SK-N-SH treated with all-trans-retinoic acid at 6 μM for 48 hours (cell line): ENCODE measurements around the gene HDAC5.

ENCODE experiments used
- ATAC-seq: fragments of 200-7000 bp; cut with Tn5 transposase; 3 replicates; pipeline ENCODE4 v1.9.1; 2020; ENCODE audit warnings: mild to moderate bottlenecking, moderate library complexity
- ARNTL ChIP-seq: fragments of 450-650 bp; formaldehyde crosslinking; IDR thresholded peaks from 2 replicates; pipeline ENCODE4 v1.5.0; 2020; ENCODE audit warnings: low read depth, mild to moderate bottlenecking, moderate library complexity, borderline replicate concordance
- BACH2 ChIP-seq: fragments of 250-450 bp; sonication (Bioruptor Pico); IDR thresholded peaks from 2 replicates; pipeline ENCODE4 v1.9.0; 2021; ENCODE audit warnings: mild to moderate bottlenecking, borderline replicate concordance
- CSDC2 ChIP-seq: fragments of 250-450 bp; sonication (Bioruptor Pico); IDR thresholded peaks from 2 replicates; pipeline ENCODE4 v1.5.0; 2020; ENCODE audit warnings: mild to moderate bottlenecking, moderate library complexity
- ESRRG ChIP-seq: fragments of 250-450 bp; sonication (Bioruptor Pico); IDR thresholded peaks from 2 replicates; pipeline ENCODE4 v1.6.1; 2021; ENCODE audit warnings: mild to moderate bottlenecking
- GLIS3 ChIP-seq: fragments of 250-450 bp; sonication (Bioruptor Pico); IDR thresholded peaks from 2 replicates; pipeline ENCODE4 v1.5.0; 2020; ENCODE audit warnings: mild to moderate bottlenecking, moderate library complexity
- ISL1 ChIP-seq: fragments of 250-450 bp; sonication (Bioruptor Pico); IDR thresholded peaks from 2 replicates; pipeline ENCODE4 v2.1.2; 2022; ENCODE audit warnings: mild to moderate bottlenecking, moderate library complexity
- OSR1 ChIP-seq: fragments of 250-450 bp; sonication (Bioruptor Pico); IDR thresholded peaks from 2 replicates; pipeline ENCODE4 v1.8.0; 2022; ENCODE audit warnings: moderate library complexity, mild to moderate bottlenecking, inconsistent platforms
- PPARA ChIP-seq: fragments of 250-450 bp; sonication (Bioruptor Pico); IDR thresholded peaks from 2 replicates; pipeline ENCODE4 v1.5.0; 2020; ENCODE audit warnings: mild to moderate bottlenecking, borderline replicate concordance
- RARB ChIP-seq: fragments of 250-450 bp; sonication (Bioruptor Pico); IDR thresholded peaks from 2 replicates; pipeline ENCODE4 v1.8.0; 2021; ENCODE audit warnings: mild to moderate bottlenecking, moderate library complexity
- TCF4 ChIP-seq: fragments of 250-450 bp; sonication (Bioruptor Pico); IDR thresholded peaks from 2 replicates; pipeline ENCODE4 v1.8.0; 2021; ENCODE audit warnings: mild to moderate bottlenecking, moderate library complexity, borderline replicate concordance
- TOX ChIP-seq: fragments of 250-450 bp; sonication (Bioruptor Pico); IDR thresholded peaks from 2 replicates; pipeline ENCODE4 v1.8.0; 2021; ENCODE audit warnings: mild to moderate bottlenecking, moderate library complexity, borderline replicate concordance
- ZFP3 ChIP-seq: fragments of 250-450 bp; sonication (Bioruptor Pico); IDR thresholded peaks from 2 replicates; pipeline ENCODE4 v1.5.0; 2020; ENCODE audit warnings: mild to moderate bottlenecking, moderate library complexity
- ZFP30 ChIP-seq: fragments of 450-650 bp; formaldehyde crosslinking; IDR thresholded peaks from 2 replicates; pipeline ENCODE4 v1.5.0; 2022; ENCODE audit warnings: mild to moderate bottlenecking, moderate library complexity
- ZNF565 ChIP-seq: fragments of 450-650 bp; formaldehyde crosslinking; conservative IDR thresholded peaks from 2 replicates; pipeline ENCODE4 v1.5.0; 2020; ENCODE audit warnings: low read depth, mild to moderate bottlenecking, moderate library complexity
- ZNF70 ChIP-seq: fragments of 450-650 bp; formaldehyde crosslinking; IDR thresholded peaks from 2 replicates; pipeline ENCODE4 v1.5.0; 2020; ENCODE audit warnings: mild to moderate bottlenecking, moderate library complexity
- ZNF8 ChIP-seq: fragments of 450-650 bp; formaldehyde crosslinking; IDR thresholded peaks from 2 replicates; pipeline ENCODE4 v1.5.0; 2020; ENCODE audit warnings: mild to moderate bottlenecking, moderate library complexity
- TF ChIP-seq, protein P1 (sequence below): fragments of 250-450 bp; sonication (Bioruptor Pico); IDR thresholded peaks from 2 replicates; pipeline ENCODE4 v1.5.0; 2020; ENCODE audit warnings: mild to moderate bottlenecking, moderate library complexity
- TF ChIP-seq, protein P2 (sequence below): fragments of 250-450 bp; sonication (Bioruptor Pico); IDR thresholded peaks from 2 replicates; pipeline ENCODE4 v1.5.1; 2021; ENCODE audit warnings: mild to moderate bottlenecking, moderate library complexity
- TF ChIP-seq, protein P3 (sequence below): fragments of 250-450 bp; sonication (Bioruptor Pico); IDR thresholded peaks from 2 replicates; pipeline ENCODE4 v1.5.1; 2020; ENCODE audit warnings: low read depth, mild to moderate bottlenecking, moderate library complexity
- TF ChIP-seq, protein P4 (sequence below): fragments of 250-450 bp; sonication (Bioruptor Pico); IDR thresholded peaks from 2 replicates; pipeline ENCODE4 v1.8.0; 2021; ENCODE audit warnings: low read depth, mild to moderate bottlenecking, moderate library complexity, borderline replicate concordance

The HDAC5 gene

DNA sequence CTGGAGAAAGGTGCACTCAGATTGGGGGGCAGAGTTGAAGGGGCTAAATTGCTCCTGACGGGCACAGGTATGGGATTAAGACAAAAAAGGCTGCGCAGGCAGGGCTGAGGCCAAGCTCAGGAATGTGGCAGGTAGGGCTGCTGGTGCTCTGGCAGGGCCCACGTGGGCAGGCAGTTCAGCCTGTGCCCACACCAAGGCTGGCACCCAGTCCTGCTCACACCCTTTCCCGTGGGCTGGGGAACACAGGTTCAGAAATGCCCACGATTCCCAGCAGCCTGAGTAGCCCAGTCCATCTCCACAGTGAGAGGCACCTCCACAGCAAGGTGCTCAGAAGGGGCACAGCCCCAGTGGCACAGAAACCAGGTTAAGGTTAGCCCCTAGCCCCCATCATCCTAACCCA, 4.4 kb downstream of the HDAC5 start:
- no peak for TF ChIP-seq ZNF565 (CRISPR knock-in tag)
- TF ChIP-seq ARNTL = no peak
- TF ChIP-seq TCF4 (CRISPR knock-in tag) = no peak
- TF ChIP-seq, protein P1, sequence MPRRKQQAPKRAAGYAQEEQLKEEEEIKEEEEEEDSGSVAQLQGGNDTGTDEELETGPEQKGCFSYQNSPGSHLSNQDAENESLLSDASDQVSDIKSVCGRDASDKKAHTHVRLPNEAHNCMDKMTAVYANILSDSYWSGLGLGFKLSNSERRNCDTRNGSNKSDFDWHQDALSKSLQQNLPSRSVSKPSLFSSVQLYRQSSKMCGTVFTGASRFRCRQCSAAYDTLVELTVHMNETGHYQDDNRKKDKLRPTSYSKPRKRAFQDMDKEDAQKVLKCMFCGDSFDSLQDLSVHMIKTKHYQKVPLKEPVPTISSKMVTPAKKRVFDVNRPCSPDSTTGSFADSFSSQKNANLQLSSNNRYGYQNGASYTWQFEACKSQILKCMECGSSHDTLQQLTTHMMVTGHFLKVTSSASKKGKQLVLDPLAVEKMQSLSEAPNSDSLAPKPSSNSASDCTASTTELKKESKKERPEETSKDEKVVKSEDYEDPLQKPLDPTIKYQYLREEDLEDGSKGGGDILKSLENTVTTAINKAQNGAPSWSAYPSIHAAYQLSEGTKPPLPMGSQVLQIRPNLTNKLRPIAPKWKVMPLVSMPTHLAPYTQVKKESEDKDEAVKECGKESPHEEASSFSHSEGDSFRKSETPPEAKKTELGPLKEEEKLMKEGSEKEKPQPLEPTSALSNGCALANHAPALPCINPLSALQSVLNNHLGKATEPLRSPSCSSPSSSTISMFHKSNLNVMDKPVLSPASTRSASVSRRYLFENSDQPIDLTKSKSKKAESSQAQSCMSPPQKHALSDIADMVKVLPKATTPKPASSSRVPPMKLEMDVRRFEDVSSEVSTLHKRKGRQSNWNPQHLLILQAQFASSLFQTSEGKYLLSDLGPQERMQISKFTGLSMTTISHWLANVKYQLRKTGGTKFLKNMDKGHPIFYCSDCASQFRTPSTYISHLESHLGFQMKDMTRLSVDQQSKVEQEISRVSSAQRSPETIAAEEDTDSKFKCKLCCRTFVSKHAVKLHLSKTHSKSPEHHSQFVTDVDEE (CRISPR knock-in tag) = no peak
- TF ChIP-seq, protein P2, sequence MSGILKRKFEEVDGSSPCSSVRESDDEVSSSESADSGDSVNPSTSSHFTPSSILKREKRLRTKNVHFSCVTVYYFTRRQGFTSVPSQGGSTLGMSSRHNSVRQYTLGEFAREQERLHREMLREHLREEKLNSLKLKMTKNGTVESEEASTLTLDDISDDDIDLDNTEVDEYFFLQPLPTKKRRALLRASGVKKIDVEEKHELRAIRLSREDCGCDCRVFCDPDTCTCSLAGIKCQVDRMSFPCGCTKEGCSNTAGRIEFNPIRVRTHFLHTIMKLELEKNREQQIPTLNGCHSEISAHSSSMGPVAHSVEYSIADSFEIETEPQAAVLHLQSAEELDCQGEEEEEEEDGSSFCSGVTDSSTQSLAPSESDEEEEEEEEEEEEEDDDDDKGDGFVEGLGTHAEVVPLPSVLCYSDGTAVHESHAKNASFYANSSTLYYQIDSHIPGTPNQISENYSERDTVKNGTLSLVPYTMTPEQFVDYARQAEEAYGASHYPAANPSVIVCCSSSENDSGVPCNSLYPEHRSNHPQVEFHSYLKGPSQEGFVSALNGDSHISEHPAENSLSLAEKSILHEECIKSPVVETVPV (CRISPR knock-in tag) = no peak
- no peak for TF ChIP-seq CSDC2 (CRISPR knock-in tag)
- no peak for TF ChIP-seq ISL1 (CRISPR knock-in tag)
- TF ChIP-seq ESRRG = no peak
- TF ChIP-seq, protein P3, sequence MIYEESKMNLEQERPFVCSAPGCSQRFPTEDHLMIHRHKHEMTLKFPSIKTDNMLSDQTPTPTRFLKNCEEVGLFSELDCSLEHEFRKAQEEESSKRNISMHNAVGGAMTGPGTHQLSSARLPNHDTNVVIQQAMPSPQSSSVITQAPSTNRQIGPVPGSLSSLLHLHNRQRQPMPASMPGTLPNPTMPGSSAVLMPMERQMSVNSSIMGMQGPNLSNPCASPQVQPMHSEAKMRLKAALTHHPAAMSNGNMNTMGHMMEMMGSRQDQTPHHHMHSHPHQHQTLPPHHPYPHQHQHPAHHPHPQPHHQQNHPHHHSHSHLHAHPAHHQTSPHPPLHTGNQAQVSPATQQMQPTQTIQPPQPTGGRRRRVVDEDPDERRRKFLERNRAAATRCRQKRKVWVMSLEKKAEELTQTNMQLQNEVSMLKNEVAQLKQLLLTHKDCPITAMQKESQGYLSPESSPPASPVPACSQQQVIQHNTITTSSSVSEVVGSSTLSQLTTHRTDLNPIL = no peak
- TF ChIP-seq OSR1 = no peak
- TF ChIP-seq ZFP30 = no peak
- TF ChIP-seq GLIS3 (CRISPR knock-in tag) = no peak
- TF ChIP-seq BACH2 (CRISPR knock-in tag) = no peak
- no peak for TF ChIP-seq ZNF70
- no peak for ATAC-seq

DNA sequence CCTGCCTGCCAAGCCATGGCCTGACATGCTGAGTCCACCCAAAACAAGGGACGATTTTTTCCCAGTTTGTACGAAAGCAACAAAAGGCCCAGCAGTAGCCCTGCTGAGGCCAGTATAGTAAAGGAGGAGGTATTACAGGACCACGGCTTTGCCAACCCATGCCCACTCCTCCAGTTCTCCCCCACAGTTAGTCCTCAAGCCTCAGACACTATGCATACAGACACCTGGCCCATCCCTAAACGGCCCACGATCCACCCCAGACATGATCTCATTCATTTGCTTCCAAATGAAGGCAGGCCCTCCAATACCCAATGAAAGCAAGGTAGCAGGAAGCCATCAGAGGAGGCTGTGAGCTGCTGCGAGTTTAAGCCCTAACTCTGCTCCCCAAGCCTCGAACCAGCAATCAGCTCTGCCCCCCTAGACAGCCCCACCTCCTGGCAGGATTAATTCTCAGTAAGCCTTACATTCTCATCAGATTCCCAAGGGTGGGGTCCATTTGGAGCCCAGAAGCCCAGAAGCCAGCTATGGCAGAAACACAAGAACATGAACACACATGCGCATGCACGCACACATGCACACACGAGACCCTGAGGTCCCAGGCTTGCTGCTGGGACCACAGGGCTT, 4.9 kb downstream of the HDAC5 start:
- TF ChIP-seq ZNF8 (CRISPR knock-in tag) = no peak
- no peak for ATAC-seq

DNA sequence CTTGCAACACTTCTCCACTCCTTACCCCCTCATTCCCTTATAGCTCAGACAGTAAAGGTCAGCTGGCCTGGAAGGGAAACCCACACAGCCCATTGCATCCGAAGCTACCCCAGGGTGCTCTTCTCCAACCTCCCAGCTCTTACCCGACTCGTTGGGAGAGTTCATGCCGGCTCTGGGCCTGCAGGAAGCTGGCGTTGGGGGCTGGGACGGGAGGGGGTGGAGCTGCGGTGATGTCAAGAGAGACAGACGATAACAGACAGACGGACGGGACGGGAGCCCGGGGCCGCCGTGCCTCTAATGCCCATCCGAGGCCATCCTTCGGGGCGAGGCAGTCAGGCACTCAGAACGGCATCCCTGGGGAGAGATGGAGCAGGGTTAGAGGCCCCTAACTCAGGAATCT, 6.1 kb downstream of the HDAC5 start:
- no peak for ATAC-seq
- TF ChIP-seq ZNF8 (CRISPR knock-in tag) (no peak), TOX (CRISPR knock-in tag) (no peak)
- TF ChIP-seq, protein P3 = no peak
- TF ChIP-seq, all 23 proteins: peak for 0

DNA sequence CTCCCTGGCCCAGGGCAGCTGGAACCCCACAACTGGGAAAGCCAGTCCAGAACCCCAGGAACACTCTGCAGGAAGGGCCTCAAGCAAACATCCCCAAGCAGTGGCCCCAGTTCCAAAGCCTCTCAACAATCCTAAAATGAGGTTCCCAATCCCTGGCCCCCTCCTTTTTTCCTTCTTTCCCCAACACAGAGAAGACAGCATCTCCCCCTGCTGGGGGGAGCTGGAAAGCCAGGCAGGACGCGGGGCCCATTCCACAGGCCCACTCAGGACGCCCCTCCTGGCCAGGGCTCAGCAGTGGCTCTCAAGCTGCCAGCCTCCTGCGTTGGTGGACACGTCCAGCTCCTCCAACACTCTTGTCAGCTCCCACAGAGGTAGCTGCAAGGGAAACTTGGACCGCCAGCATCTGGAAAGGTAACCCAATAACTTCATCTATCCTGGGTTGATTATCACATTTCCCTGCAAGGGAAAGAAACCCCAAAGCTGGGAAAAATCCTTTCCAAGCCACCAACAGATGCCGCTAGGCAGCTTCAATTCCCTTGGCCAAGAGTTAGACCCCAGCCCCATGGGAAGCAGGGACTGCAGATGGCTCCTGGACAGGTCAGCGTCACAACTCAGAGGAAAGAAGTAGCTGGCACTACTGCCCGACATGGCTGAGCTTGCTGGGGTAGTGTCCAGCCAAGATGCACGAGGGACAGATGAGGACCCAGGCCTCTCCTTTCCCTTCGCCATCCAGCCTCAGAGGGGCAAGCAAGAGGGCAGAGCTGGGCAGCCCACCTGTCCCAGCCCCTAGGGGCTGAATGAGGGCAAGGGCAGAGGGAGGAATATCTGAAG, 7.6 kb downstream of the HDAC5 start:
- peak; percentile 46 for ATAC-seq
- no peak for TF ChIP-seq ZNF565 (CRISPR knock-in tag)
- no peak for TF ChIP-seq TCF4 (CRISPR knock-in tag)
- TF ChIP-seq GLIS3 (CRISPR knock-in tag) = no peak
- no peak for TF ChIP-seq OSR1
- no peak for TF ChIP-seq ISL1 (CRISPR knock-in tag)
- TF ChIP-seq, protein P1 (CRISPR knock-in tag) = no peak
- no peak for TF ChIP-seq PPARA
- no peak for TF ChIP-seq ARNTL
- TF ChIP-seq BACH2 (CRISPR knock-in tag) = no peak
- TF ChIP-seq ESRRG = no peak
- TF ChIP-seq, protein P4, sequence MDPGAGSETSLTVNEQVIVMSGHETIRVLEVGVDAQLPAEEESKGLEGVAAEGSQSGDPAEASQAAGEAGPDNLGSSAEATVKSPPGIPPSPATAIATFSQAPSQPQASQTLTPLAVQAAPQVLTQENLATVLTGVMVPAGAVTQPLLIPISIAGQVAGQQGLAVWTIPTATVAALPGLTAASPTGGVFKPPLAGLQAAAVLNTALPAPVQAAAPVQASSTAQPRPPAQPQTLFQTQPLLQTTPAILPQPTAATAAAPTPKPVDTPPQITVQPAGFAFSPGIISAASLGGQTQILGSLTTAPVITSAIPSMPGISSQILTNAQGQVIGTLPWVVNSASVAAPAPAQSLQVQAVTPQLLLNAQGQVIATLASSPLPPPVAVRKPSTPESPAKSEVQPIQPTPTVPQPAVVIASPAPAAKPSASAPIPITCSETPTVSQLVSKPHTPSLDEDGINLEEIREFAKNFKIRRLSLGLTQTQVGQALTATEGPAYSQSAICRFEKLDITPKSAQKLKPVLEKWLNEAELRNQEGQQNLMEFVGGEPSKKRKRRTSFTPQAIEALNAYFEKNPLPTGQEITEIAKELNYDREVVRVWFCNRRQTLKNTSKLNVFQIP (CRISPR knock-in tag) = no peak
- TF ChIP-seq TOX (CRISPR knock-in tag) = no peak
- TF ChIP-seq, protein P2 (CRISPR knock-in tag) = no peak
- TF ChIP-seq CSDC2 (CRISPR knock-in tag) = no peak
- no peak for TF ChIP-seq ZFP3
- no peak for TF ChIP-seq RARB (CRISPR knock-in tag)
- no peak for TF ChIP-seq ZNF8 (CRISPR knock-in tag)
- no peak for TF ChIP-seq ZFP30
